Uterus (tissue), 4 donors: ENCODE measurements around the gene KDM4C. TPM values are rescaled to one million over a fixed set of nuclear protein-coding genes. Genes with fewer than 3 reads are reported as not detected.

Experiments used
- DNase-seq, 2 donors: peaks; one replicate each; pipeline ENCODE4 v3.0.0-alpha.2; 2019 to 2020
- H3K27ac ChIP-seq, 2 donors: fragments of 200-600 bp; sonication (generic); 1 replicate in 1 of 2; 2 replicates in 1 of 2; pipeline ENCODE4 v1.5.1; 2016 to 2018
- H3K27me3 ChIP-seq, 2 donors: fragments of 200-600 bp; sonication (generic); one replicate each; pipeline ENCODE4 v1.5.1; 2018 to 2019; ENCODE audit warnings: control low read depth in 1 of 2
- H3K36me3 ChIP-seq, 2 donors: fragments of 200-600 bp; sonication (generic); one replicate each; pipeline ENCODE4 v1.5.1; 2019; ENCODE audit warnings: control low read depth in 1 of 2
- H3K4me1 ChIP-seq, 2 donors: fragments of 200-600 bp; sonication (generic); one replicate each; pipeline ENCODE4 v1.5.1; 2018 to 2019; ENCODE audit warnings: control low read depth in 1 of 2
- H3K4me3 ChIP-seq, 2 donors: fragments of 200-600 bp; sonication (generic); 1 replicate in 1 of 2; 2 replicates in 1 of 2; pipeline ENCODE4 v1.5.1; 2018 to 2019; ENCODE audit warnings: mild to moderate bottlenecking in 1 of 2
- H3K9me3 ChIP-seq, 2 donors: fragments of 200-600 bp; sonication (generic); one replicate each; pipeline ENCODE4 v1.5.1; 2019; ENCODE audit warnings: control low read depth in 1 of 2
- CTCF ChIP-seq, 4 experiments: fragments of 200-600 bp in 2 of 4; fragments of 450-650 bp in 2 of 4; sonication (generic) in 2 of 4; IDR thresholded peaks; one replicate each; pipeline ENCODE4 v1.5.1; 2016 to 2019; ENCODE audit warnings: antibody characterized with exemption in 4 of 4, mild to moderate bottlenecking in 2 of 4, moderate library complexity in 1 of 4
- POLR2A ChIP-seq, 2 donors: fragments of 450-650 bp; IDR thresholded peaks; one replicate each; pipeline ENCODE4 v1.6.1; 2016; ENCODE audit warnings: antibody characterized with exemption in 2 of 2, mild to moderate bottlenecking in 1 of 2, moderate library complexity in 1 of 2
- intact Hi-C: fragments of 100-400 bp; cut with DNase I; formaldehyde crosslinking; loops from one replicate; pipeline ENCODE4 v1.15.1; 2023; ENCODE audit warnings: low total_unique reads
- total RNA-seq, 4 donors: library from RNA; depleted of rRNA in 3 of 4; stranded (reverse); fragments of >200 nt in 3 of 4; gene quantifications; one replicate each; pipeline versions ENCODE4 v1.1.0 to v1.2.4, GENCODE V29; 2014 to 2023
- donor health status: DM: yes; HTN: yes; CAD: no.

KDM4C gene
- total RNA-seq, 4 donors from 2014 or later = 29.1 to 61.4 (median 45.5) TPM

GRCh38 chr9:6960777-6961176 lies 203.0 kb downstream of the KDM4C start:
- no peaks in the 10 kb centered on the region for H3K36me3 ChIP-seq
- H3K4me1 ChIP-seq = no peaks in the 10 kb centered on the region
- no peaks in the 10 kb centered on the region for H3K27me3 ChIP-seq
- no peaks in the 10 kb centered on the region for H3K9me3 ChIP-seq
- TF ChIP-seq POLR2A (IDR thresholded peaks at IDR 0.05) (no peak), CTCF (IDR thresholded peaks at IDR 0.05) (no peak)
- no peak overlapping the region for H3K27ac ChIP-seq
- no peak overlapping the region for H3K4me3 ChIP-seq
- intact Hi-C loops = no loop called here
- DNase-seq = no peak

- DNase-seq = no peak
- H3K4me1 ChIP-seq = no peaks in the 10 kb centered on the region
- no peak overlapping the region for H3K4me3 ChIP-seq
- intact Hi-C loops = no loop called here
- H3K9me3 ChIP-seq = no peaks in the 10 kb centered on the region
- H3K27ac ChIP-seq = no peak overlapping the region
- H3K36me3 ChIP-seq = no peaks in the 10 kb centered on the region
- H3K27me3 ChIP-seq = no peaks in the 10 kb centered on the region
- TF ChIP-seq POLR2A (IDR thresholded peaks at IDR 0.05) (no peak), CTCF (IDR thresholded peaks at IDR 0.05) (no peak)
These were observed 204.2 kb downstream of the KDM4C start for GRCh38 chr9:6961845-6962522.

- TF ChIP-seq CTCF (IDR thresholded peaks at IDR 0.05) = no peak
- TF ChIP-seq POLR2A (IDR thresholded peaks at IDR 0.05) = no peak
- no peak overlapping the region for H3K4me3 ChIP-seq
- no peak for DNase-seq
- no peaks in the 10 kb centered on the region for H3K27me3 ChIP-seq
- intact Hi-C loops = no loop called here
- no peak overlapping the region for H3K27ac ChIP-seq
- H3K9me3 ChIP-seq = no peaks in the 10 kb centered on the region
- no peaks in the 10 kb centered on the region for H3K36me3 ChIP-seq
- H3K4me1 ChIP-seq = no peaks in the 10 kb centered on the region
These were observed 207.8 kb downstream of the KDM4C start for GRCh38 chr9:6965566-6965965.

- H3K4me3 ChIP-seq = no peak overlapping the region
These were observed 210.5 kb downstream of the KDM4C start for GRCh38 chr9:6968271-6968670.

More at GRCh38 chr9:6968271-6968670, 210.5 kb downstream of the KDM4C start:
- Histone ChIP-seq H3K27me3 (no peaks in the 10 kb centered on the region), H3K27ac (no peak overlapping the region), H3K36me3 (no peaks in the 10 kb centered on the region), H3K4me1 (no peaks in the 10 kb centered on the region), H3K9me3 (no peaks in the 10 kb centered on the region)
- TF ChIP-seq POLR2A (IDR thresholded peaks at IDR 0.05) (no peak), CTCF (IDR thresholded peaks at IDR 0.05) (no peak)
- intact Hi-C loops = no loop called here
- DNase-seq = no peak
